ENCODE data around the gene NPC2.

NPC2 gene

DNA sequence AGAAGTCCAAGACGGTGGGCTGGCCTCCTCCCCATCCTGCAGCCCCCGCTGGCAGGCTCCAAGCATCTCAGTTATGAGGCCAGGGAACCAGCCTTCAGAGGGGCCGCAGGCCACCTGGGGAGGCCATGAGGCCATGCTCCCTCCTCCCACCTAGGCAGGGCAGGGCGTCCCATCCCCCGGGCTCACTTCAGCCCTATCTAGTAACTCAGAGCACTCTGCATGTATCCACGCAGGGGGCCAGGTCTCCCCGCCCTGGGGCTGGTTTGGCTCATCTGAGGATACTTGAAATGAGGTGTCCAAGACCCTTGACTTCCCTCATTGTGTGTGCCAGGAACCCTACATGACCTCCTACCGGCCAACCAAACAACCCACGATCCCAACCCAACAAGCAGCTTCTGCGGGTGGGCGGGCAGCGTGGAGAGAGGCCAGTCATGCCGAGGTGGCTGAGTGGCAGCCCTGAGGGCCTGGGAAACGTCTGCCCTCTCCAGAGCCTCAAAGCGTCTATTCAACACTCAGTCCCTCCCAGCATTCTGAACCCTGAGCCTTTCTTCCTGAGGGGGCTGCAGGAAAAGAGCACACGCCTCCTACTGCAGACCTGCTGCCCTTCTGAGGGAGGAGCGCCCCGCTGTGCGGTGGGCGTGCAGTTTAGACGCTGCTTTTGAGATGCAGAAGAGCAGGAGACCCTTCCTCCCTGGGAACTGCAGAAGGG lies 17.3 kb upstream of the NPC2 start:
- H3K9ac ChIP-seq = no peak overlapping the region
- H3K27ac ChIP-seq = no peak overlapping the region

DNA sequence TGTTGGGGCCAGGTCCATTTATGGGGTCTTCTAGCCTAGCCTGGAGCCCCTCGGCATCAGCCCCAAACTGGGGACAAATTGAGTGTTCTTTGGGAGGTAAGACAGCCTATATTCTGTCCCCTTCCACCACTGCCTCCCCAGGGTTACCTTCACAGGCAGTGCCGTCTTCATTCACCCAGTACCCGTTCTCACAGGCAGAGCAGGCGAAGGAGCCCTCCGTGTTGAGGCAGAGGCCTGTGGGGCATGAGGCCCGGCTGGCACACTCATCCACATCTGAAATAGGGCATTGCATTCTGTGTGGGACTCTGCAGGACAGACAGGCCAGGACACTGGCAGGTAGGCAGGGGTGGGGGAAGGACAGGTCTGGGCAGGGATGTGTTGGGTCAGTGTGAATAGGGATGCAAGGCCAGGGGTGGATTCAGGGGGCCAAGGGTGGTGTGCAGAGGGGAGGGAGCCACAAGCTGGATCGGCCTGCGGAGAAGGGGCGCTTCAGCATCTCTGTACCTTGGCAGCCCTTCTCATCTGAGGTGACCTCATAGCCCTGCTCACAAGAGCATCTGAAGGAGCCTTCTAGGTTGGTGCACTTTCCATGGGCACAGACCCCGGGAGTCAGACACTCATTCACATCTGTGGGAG lies 16.6 kb upstream of the NPC2 start:
- Histone ChIP-seq H3K36me3 (no peaks in the 10 kb centered on the region), H3K9me3 (no peaks in the 10 kb centered on the region), H3K27me3 (no peaks in the 10 kb centered on the region), H3K4me1 (peaks cover 69% of the 10 kb centered on the region), H4K20me1 (no peaks in the 10 kb centered on the region), H3K27ac (peak overlapping the region; percentile 96; the same call in 1 of the 2 replicates), H3K4me2 (peak overlapping the region; percentile 99), H3K9ac (no peak overlapping the region), H3K4me3 (no peak overlapping the region)
- TF ChIP-seq Cebpa-rat (IDR thresholded peaks at IDR 0.05) = no peak

More for the DNA sequence above, 17.3 kb upstream of the NPC2 start:
- no peaks in the 10 kb centered on the region for H4K20me1 ChIP-seq
- H3K4me2 ChIP-seq = no peak overlapping the region
- TF ChIP-seq Cebpa-rat (IDR thresholded peaks at IDR 0.05) = no peak
- H3K27me3 ChIP-seq = no peaks in the 10 kb centered on the region
- peaks cover 69% of the 10 kb centered on the region for H3K4me1 ChIP-seq
- no peaks in the 10 kb centered on the region for H3K36me3 ChIP-seq
- no peaks in the 10 kb centered on the region for H3K9me3 ChIP-seq
- no peak overlapping the region for H3K4me3 ChIP-seq

DNA sequence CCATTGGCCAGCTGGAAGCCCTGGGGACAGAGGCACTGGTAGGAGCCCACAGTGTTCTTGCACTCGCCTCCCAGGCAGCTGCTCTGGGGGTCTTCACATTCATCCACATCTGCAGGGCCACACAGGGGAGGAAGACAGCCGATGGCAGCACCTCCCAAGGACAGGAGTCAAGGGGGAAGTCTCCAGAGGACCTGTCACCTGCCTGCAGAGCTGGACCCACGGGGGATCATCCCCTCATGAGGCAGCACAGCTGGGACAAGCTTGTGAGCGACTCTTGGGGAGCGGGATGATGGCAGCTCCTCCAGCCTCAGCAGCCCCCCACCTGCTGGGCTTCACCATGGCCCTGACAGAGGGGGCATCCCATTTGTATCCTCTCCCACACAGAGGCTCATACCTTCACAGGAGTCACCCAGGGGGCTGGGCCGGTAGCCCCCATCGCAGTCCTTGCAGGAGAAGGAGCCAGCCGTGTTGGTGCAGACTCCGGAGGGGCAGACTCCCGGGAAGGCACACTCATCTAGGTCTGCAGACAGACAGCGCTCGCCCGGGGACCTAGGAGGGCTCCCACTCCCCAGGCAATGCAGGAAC lies 15.8 kb upstream of the NPC2 start:
- no peaks in the 10 kb centered on the region for H3K36me3 ChIP-seq
- no peaks in the 10 kb centered on the region for H4K20me1 ChIP-seq
- H3K9me3 ChIP-seq = no peaks in the 10 kb centered on the region
- peaks cover 69% of the 10 kb centered on the region for H3K4me1 ChIP-seq
- no peak overlapping the region for H3K4me3 ChIP-seq
- H3K4me2 ChIP-seq = peak overlapping the region; percentile 99
- TF ChIP-seq Cebpa-rat (IDR thresholded peaks at IDR 0.05) = no peak
- no peaks in the 10 kb centered on the region for H3K27me3 ChIP-seq
- peak overlapping the region; percentile 96 for H3K27ac ChIP-seq
- H3K9ac ChIP-seq = 0 out of 2 replicates have a peak overlapping the region, but pooled peaks have one; percentile 87

DNA sequence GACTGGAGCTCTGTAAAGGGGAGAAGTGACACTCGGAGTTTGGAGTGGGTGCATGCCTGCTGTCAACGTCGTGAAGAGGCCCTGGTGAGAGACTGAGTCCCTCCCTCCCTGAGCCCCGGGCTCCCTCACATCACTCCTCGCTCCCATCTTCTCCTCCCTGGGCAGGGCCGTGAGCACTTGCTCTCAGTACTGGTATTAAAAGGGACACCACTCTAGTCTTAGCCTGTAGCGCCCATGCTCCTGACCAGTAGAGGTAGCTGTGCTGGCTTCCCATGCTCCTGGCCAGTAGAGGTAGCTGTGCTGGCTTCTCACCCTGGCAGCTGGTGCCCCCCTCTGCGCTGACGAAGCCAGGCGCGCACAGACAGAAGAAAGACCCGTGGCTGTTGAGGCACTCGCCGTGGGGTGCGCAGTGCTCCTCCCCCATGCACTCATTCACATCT lies 15.2 kb upstream of the NPC2 start:
- no peaks in the 10 kb centered on the region for H4K20me1 ChIP-seq
- TF ChIP-seq Cebpa-rat (IDR thresholded peaks at IDR 0.05) = no peak
- H3K4me2 ChIP-seq = peak overlapping the region; percentile 99
- H3K9ac ChIP-seq = peak overlapping the region; percentile 87; the same call in 1 of the 2 replicates
- H3K9me3 ChIP-seq = no peaks in the 10 kb centered on the region
- H3K27ac ChIP-seq = peak overlapping the region; percentile 96
- peaks cover 69% of the 10 kb centered on the region for H3K4me1 ChIP-seq
- no peaks in the 10 kb centered on the region for H3K27me3 ChIP-seq
- H3K36me3 ChIP-seq = peaks cover under 1% of the 10 kb centered on the region; the same call in 1 of the 2 replicates
- H3K4me3 ChIP-seq = no peak overlapping the region

DNA sequence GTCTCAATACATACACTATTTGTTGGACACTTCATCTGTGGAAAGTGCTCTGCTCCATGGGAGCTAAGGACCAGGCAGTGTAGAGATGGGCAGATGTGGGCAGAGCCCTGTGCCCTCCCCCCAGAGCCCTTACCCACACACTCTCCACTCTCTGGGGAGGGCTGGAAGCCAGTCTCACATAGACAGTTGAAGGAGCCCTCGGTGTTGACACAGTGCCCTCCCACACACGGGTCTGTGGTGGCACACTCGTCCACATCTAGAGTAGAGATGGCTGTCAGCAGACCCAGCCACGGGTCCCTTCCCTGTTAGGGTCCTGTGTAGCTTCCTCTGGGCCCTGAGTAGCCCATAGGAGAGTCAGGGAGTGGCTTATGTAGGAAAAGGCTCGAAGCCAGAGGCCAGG lies 14.7 kb upstream of the NPC2 start:
- Histone ChIP-seq H3K36me3 (peaks cover 5% of the 10 kb centered on the region; the same call in 1 of the 2 replicates), H4K20me1 (no peaks in the 10 kb centered on the region), H3K4me3 (no peak overlapping the region), H3K4me2 (peak overlapping the region; percentile 99), H3K9ac (peak overlapping the region; percentile 87), H3K27ac (peak overlapping the region; percentile 96), H3K27me3 (no peaks in the 10 kb centered on the region), H3K9me3 (no peaks in the 10 kb centered on the region), H3K4me1 (peaks cover 71% of the 10 kb centered on the region)
- no peak for TF ChIP-seq Cebpa-rat (IDR thresholded peaks at IDR 0.05)

DNA sequence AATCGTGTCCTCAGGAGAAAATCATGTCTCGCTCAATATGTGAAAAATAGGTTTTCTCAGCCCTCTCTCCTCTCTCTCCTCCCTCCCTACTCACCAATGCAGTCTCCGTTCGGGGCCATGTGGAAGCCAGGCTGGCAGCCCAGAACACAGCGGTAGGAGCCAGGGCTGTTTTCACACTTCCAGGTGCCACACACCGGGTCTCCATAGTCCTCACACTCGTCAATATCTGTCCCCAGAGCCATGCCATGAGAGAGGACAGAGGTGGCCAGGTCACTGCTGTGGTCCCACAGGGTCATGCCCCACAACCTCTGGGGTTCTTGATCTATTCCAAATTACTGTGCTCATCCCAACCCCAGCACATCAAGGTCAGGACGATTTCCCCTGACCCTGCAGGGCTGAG lies 14.0 kb upstream of the NPC2 start:
- no peaks in the 10 kb centered on the region for H4K20me1 ChIP-seq
- H3K4me2 ChIP-seq = peak overlapping the region; percentile 99
- peaks cover 78% of the 10 kb centered on the region for H3K4me1 ChIP-seq
- no peak for TF ChIP-seq Cebpa-rat (IDR thresholded peaks at IDR 0.05)
- peak overlapping the region; percentile 87 for H3K9ac ChIP-seq
- peak overlapping the region; percentile 96 for H3K27ac ChIP-seq
- H3K36me3 ChIP-seq = peaks cover 12% of the 10 kb centered on the region; the same call in 1 of the 2 replicates
- H3K4me3 ChIP-seq = no peak overlapping the region
- no peaks in the 10 kb centered on the region for H3K27me3 ChIP-seq
- no peaks in the 10 kb centered on the region for H3K9me3 ChIP-seq

DNA sequence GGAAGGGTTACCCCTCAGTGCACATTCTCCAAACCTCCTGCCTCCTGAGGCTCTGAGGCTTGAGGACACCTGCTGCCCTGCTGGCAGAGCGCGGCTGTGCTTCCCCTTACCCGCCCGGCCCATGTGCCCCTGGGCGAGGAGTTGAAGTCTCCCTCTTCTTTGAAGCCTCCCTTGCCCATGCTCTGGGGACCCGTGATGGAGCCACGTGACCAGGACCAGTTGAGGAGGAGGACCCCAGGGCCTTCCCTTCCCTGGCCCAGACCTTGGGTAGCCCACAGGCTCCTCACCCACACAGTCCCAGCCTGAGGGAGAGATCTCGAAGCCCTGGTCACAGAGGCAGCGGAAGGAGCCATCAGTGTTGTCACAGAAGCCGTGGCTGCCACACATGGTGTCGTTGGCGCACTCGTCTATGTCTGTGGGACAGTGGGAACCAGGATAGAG lies 13.3 kb upstream of the NPC2 start:
- Histone ChIP-seq H3K36me3 (peaks cover 17% of the 10 kb centered on the region), H3K27ac (peak overlapping the region; percentile 96), H3K9ac (peak overlapping the region; percentile 87), H3K27me3 (no peaks in the 10 kb centered on the region), H3K9me3 (no peaks in the 10 kb centered on the region), H4K20me1 (no peaks in the 10 kb centered on the region), H3K4me1 (peaks cover 84% of the 10 kb centered on the region), H3K4me3 (peak overlapping the region; percentile 60; the same call in 1 of the 2 replicates), H3K4me2 (peak overlapping the region; percentile 99)
- TF ChIP-seq Cebpa-rat (IDR thresholded peaks at IDR 0.05) = no peak

DNA sequence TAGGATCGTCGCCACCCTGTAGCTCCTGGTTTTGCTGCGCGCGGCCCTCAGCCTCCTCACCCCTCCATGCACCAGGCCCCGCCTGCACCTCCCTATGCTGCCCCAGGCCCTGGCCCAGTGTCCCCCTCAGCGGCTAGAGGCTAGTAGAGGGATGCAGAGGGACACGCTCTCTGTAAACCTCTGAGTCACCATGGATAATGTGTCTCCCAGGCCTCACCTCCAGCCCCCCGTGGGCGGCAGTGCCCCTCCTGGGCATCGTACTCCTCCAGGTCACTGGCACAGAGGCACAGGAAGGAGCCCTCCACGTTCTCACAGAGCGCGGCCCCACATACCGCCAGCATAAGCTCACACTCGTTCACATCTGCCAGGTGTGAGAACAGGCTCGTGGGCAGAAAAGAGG lies 12.7 kb upstream of the NPC2 start:
- no peak for TF ChIP-seq Cebpa-rat (IDR thresholded peaks at IDR 0.05)
- Histone ChIP-seq H3K9ac (peak overlapping the region; percentile 87), H3K4me2 (peak overlapping the region; percentile 99), H3K9me3 (no peaks in the 10 kb centered on the region), H3K27me3 (no peaks in the 10 kb centered on the region), H3K4me1 (peaks cover 85% of the 10 kb centered on the region), H3K27ac (peak overlapping the region; percentile 96), H3K4me3 (peak overlapping the region; percentile 60), H3K36me3 (peaks cover 23% of the 10 kb centered on the region), H4K20me1 (no peaks in the 10 kb centered on the region)

DNA sequence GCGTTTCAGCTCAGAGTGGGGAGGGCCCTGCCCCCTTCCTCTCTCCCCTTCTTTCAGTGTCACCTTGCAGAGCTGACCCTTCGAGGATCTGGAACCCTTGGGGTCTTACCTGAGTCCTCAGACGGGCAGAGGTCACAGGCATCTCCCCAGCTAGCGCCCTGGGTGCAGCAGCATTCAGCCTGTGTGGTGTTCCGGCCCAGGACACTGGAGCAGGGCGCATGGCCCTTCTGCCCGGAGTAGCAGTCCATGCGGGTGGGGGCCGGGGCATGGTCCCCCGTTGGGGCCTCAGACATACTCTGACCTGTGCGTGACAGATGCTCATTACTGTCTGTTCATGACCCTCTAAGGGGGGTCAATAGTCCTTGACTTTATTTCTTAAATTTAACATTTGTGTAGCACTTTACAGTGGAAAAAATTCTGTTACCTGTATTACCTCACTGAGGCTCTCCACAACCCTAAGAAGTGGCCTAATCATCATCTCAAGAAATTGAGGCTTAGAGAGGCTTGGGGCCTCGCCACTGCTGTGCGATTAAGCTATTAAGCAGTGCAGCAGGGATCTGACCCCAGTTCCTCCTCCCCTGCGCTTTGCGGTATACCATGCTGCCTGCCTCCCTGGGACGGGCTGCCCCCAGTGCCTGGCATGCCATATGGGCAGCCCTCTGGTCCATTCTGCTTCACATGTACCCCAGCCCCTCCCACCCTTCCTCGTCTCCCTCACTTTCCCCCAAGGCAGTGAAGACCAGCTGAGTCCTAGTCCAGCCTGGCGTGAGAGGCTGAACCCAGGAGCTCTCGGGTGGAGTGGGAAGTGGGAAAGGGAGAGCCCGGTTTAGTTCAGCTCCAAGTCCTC lies 12.0 kb upstream of the NPC2 start:
- H3K9ac ChIP-seq = peak overlapping the region; percentile 87
- H3K4me1 ChIP-seq = peaks cover 85% of the 10 kb centered on the region
- peak overlapping the region; percentile 60 for H3K4me3 ChIP-seq
- no peaks in the 10 kb centered on the region for H3K27me3 ChIP-seq
- no peaks in the 10 kb centered on the region for H4K20me1 ChIP-seq
- H3K4me2 ChIP-seq = peak overlapping the region; percentile 99
- no peaks in the 10 kb centered on the region for H3K9me3 ChIP-seq
- TF ChIP-seq Cebpa-rat (IDR thresholded peaks at IDR 0.05) = no peak
- peaks cover 31% of the 10 kb centered on the region for H3K36me3 ChIP-seq
- H3K27ac ChIP-seq = peak overlapping the region; percentile 96
